Measurements from ENCODE around the gene GRXCR2.

GRXCR2 gene

DNA sequence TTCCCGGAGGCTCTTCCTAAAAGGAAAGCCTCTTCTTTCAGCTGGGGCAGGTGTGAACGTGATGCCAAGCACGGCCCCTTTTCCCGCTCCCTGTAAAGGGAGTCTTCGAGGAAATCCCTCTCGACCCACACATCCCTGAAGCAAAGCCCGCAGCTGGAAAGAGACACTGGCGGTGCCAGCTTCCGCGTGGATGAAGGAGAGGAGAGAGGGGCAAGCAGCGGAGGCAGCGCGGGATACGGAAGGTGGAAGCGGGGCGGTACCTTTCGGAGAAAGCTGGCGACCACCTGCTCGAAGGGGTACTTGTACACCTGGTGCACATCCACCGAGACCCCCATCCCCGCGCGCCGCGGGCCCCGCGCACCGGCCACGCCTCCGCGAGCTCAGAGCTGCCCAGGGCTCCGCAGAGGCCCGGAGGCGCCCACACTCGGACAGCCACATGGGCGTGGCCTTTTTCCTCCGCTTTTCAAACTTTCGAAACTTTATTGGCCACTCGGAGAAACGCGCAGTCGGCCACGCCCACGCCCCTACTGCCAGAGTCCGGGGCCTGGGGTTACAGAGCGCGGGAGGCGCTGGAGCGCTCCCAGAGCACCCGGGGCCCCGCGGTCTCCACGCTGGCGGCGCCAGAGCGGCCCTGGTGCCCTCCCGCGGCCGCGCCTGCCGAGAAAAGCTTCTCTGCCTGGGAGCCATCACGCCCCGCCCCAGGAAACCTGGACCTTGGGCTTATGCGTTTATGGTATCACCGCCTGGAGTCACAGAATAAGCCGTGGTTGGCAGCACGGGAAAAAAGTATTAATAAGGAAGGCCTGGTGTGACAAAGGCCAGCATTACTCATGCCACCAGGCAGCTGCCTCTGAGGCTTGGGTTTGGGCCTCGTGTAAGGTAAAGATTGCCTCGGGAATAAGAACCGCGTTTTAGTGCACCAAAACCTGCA is 37.6 kb downstream of the GRXCR2 start, which contains the start of gene PRELID2:
Gene PRELID2, minus strand, starts transcription at position 426 of the 931 bp plus-strand sequence. Its CDS starts 91 bp downstream, at position 335.
- peak; percentile 73 to 90 for DNase-seq

GRCh38 chr5:145834554-145834916 is 38.3 kb downstream of the GRXCR2 start:
- no peak for DNase-seq

GRCh38 chr5:145833631-145834200 is 39.1 kb downstream of the GRXCR2 start:
- DNase-seq, result no peak

- DNase-seq, result no peak
Observed at GRCh38 chr5:145830594-145830993, 42.2 kb downstream of the GRXCR2 start.

DNA sequence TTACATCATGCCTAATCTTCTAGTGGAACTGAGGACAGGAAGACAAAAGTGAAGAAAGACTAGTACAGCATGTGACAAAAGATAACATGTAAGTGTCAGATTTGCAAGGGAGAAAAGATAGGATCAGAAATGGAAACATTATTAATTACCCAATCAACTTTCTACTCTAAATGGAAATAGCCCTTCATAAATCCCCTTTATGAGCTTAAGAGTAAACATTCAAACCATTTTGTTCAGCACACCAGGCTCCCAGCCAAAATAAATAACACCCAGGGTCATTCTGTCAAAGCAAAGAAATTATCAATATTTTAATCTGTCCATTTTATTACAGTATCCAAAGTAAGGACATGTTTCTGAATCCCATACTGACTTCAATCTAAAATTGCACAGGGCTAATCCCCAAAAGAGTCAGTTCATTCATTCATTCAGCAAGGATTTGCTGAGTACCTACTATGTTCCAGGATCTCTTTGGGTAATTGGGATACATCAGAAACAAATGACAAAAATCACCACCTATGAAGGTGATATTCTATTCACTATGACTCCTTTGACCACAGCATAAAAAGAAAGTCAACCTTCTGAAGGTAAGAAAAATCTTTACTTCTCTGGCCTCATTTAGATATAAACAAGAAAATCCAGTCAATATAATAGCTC is 43.0 kb downstream of the GRXCR2 start:
- no peak for DNase-seq

GRCh38 chr5:145826895-145827674 is 45.7 kb downstream of the GRXCR2 start:
- peak in 1 of 2 experiments; percentile 59 for DNase-seq

DNA sequence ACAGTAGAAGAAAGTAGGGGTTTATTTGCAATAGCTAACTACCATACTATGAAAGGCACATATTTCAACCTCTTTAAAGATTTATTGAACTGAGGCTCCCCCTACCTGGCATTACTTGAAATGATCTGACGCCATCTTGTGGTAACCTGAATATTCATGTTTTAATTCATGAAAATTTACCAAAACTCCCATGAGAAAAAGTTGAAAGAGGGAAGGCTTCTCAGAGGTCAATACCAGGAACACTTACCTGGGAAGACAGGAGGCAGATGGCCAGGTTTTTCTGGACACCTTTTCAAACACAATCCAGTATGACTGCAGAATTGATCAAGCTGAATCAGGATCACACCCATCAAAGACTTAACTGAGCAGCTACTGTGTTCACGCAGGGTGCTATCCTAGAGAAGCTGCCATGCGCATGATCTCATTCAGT is 47.0 kb downstream of the GRXCR2 start:
- DNase-seq, result peak; percentile 13 to 49

GRCh38 chr5:145824040-145824439 is 48.8 kb downstream of the GRXCR2 start:
- DNase-seq, result no peak

- DNase-seq, result no peak
Observed at GRCh38 chr5:145818604-145819003, 54.2 kb downstream of the GRXCR2 start.

- DNase-seq, result peak in 1 of 2 experiments; percentile 13
Observed at GRCh38 chr5:145812877-145813276, 59.9 kb downstream of the GRXCR2 start.

DNA sequence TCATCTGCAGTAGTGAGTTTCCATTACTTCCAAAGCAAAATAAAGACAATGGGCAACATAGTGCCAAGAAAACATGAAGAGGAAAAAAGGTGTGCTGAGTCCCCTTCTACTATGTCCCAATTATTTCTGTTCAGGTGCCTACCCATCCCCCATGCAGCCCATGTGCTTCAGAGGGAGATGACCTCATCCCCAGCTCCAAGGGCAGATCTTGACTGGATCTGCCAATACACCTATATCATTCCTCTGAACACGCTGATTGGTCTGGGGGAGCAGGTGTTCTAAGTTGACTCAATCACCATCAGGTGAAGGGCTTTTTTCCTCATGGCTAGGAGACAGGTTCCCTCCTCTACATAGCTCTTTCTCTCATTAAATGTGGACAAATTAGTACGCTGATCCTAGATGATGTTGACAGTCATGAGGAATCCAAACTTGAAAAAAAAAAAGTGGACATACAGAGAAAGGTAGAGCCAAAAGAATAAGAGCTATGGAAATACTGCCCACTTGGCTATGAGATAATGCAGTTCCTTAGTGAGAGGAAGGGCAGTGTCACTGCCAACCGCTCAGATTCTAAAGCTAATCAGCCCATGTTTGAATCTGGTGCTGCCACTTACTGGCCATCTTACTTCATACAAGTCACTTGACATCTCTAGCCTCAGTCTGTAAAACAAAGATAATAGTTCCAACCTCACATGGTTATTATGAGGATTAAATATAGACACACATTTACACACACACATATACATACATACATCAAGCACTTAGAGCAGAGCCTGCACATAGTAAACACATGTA is 60.8 kb downstream of the GRXCR2 start:
- DNase-seq, result peak in 1 of 2 experiments; percentile 49
